WTC11 (cell line): ENCODE results near the gene CLEC17A. TPM values are rescaled to one million over a fixed set of nuclear protein-coding genes. Genes with fewer than 3 reads are reported as not detected.
A peak's percentile ranks its signal among the peaks of the same experiment; 100 is the strongest.

Experiments used
- ATAC-seq: fragments of 200-7000 bp; cut with Tn5 transposase; 2 replicates; pipeline ENCODE4 v1.10.0; 2021; ENCODE audit warnings: mild to moderate bottlenecking, moderate library complexity
- CTCF ChIA-PET: fragments of 300-600 bp; sonication (Branson Sonifier 250); formaldehyde crosslinking; loops from one replicate; lab custom pipeline; 2021; ENCODE audit warnings: antibody characterized with exemption; lab: Charles Lee
- POLR2A ChIA-PET: fragments of 350-600 bp; sonication (Branson Sonifier 250); formaldehyde crosslinking; loops from one replicate; lab custom pipeline; 2021; ENCODE audit warnings: antibody characterized with exemption; lab: Charles Lee
- DNase-seq: peaks from one replicate; pipeline ENCODE4 v3.0.0; 2021; ENCODE audit warnings: low spot score
- H3K27ac Mint-ChIP-seq: 2 replicates; pipeline ENCODE4 v1.8.0; 2021; ENCODE audit warnings: mixed read lengths
- H3K27me3 Mint-ChIP-seq: 2 replicates; pipeline ENCODE4 v1.8.0; 2021; ENCODE audit warnings: low read depth, mild to moderate bottlenecking, moderate library complexity, mixed read lengths
- H3K36me3 Mint-ChIP-seq: 2 replicates; pipeline ENCODE4 v1.8.0; 2021; ENCODE audit warnings: mixed read lengths
- H3K4me1 Mint-ChIP-seq: 2 replicates; pipeline ENCODE4 v1.8.0; 2022; ENCODE audit warnings: mixed read lengths
- H3K4me3 Mint-ChIP-seq: 2 replicates; pipeline ENCODE4 v1.8.0; 2021; ENCODE audit warnings: mild to moderate bottlenecking, moderate library complexity, mixed read lengths
- H3K9me3 Mint-ChIP-seq: 2 replicates; pipeline ENCODE4 v1.8.0; 2021; ENCODE audit warnings: mixed read lengths
- AFF4 ChIP-seq: sonication (generic); formaldehyde crosslinking; IDR thresholded peaks from 2 replicates; pipeline ENCODE4 v1.8.1; 2023; ENCODE audit warnings: mild to moderate bottlenecking, missing genetic modification reagents, borderline replicate concordance
- CBFB ChIP-seq: sonication (generic); formaldehyde crosslinking; IDR thresholded peaks from 2 replicates; pipeline ENCODE4 v1.8.1; 2022; ENCODE audit warnings: mild to moderate bottlenecking, low read depth, missing genetic modification reagents
- CREB1 ChIP-seq: sonication (generic); formaldehyde crosslinking; IDR thresholded peaks from 2 replicates; pipeline ENCODE4 v1.8.0; 2023; ENCODE audit warnings: mild to moderate bottlenecking, missing genetic modification reagents
- ELF4 ChIP-seq: sonication (generic); formaldehyde crosslinking; IDR thresholded peaks from 2 replicates; pipeline ENCODE4 v1.8.1; 2022; ENCODE audit warnings: low read depth, mild to moderate bottlenecking, moderate library complexity, missing genetic modification reagents
- ESRRA ChIP-seq: sonication (generic); formaldehyde crosslinking; IDR thresholded peaks from 2 replicates; pipeline ENCODE4 v1.8.1; 2022; ENCODE audit warnings: mild to moderate bottlenecking, missing genetic modification reagents, borderline replicate concordance
- GABPB1 ChIP-seq: sonication (generic); formaldehyde crosslinking; IDR thresholded peaks from 2 replicates; pipeline ENCODE4 v1.8.1; 2023; ENCODE audit warnings: mild to moderate bottlenecking, missing genetic modification reagents
- GRHL2 ChIP-seq: fragments of 250-450 bp; sonication (Bioruptor Pico); IDR thresholded peaks from 2 replicates; pipeline ENCODE4 v1.8.0; 2022; ENCODE audit warnings: mild to moderate bottlenecking, moderate library complexity; ENCODE audit not compliant: insufficient replicate concordance, severe bottlenecking
- HMGXB4 ChIP-seq: sonication (generic); formaldehyde crosslinking; IDR thresholded peaks from 2 replicates; pipeline ENCODE4 v1.8.1; 2023; ENCODE audit warnings: mild to moderate bottlenecking, moderate library complexity, missing genetic modification reagents
- IRF2 ChIP-seq: sonication (generic); formaldehyde crosslinking; IDR thresholded peaks from 2 replicates; pipeline ENCODE4 v1.8.0; 2022; ENCODE audit warnings: low read depth, missing genetic modification reagents, borderline replicate concordance
- JUN ChIP-seq: sonication (generic); formaldehyde crosslinking; IDR thresholded peaks from 2 replicates; pipeline ENCODE4 v1.8.0; 2023; ENCODE audit warnings: mild to moderate bottlenecking, missing genetic modification reagents
- MAX ChIP-seq: sonication (generic); formaldehyde crosslinking; IDR thresholded peaks from 2 replicates; pipeline ENCODE4 v1.8.0; 2022; ENCODE audit warnings: mild to moderate bottlenecking, missing genetic modification reagents
- OVOL2 ChIP-seq: fragments of 250-450 bp; sonication (Bioruptor Pico); IDR thresholded peaks from 2 replicates; pipeline ENCODE4 v1.9.0; 2021; ENCODE audit warnings: mild to moderate bottlenecking, borderline replicate concordance
- PRRX2 ChIP-seq: fragments of 250-450 bp; sonication (Bioruptor Pico); IDR thresholded peaks from 2 replicates; pipeline ENCODE4 v1.8.0; 2021; ENCODE audit warnings: mild to moderate bottlenecking
- ZNF138 ChIP-seq: sonication (generic); formaldehyde crosslinking; conservative IDR thresholded peaks from 2 replicates; pipeline ENCODE4 v1.8.1; 2022; ENCODE audit warnings: mild to moderate bottlenecking, moderate library complexity, missing genetic modification reagents
- ZSCAN18 ChIP-seq: fragments of 250-450 bp; sonication (Bioruptor Pico); IDR thresholded peaks from 2 replicates; pipeline ENCODE4 v2.1.2; 2022; ENCODE audit warnings: mild to moderate bottlenecking, moderate library complexity
- total RNA-seq: library from RNA; stranded (reverse); gene quantifications from 3 replicates; pipeline ENCODE4 v1.2.3, GENCODE V29; 2021

CLEC17A gene
- total RNA-seq, 1 experiment from 2014 or later, result not detected

- Mint-ChIP-seq H3K27ac (peak overlapping the region; percentile 91), H3K36me3 (peaks cover 7% of the 10 kb centered on the region), H3K4me3 (no peak overlapping the region), H3K4me1 (peaks cover 20% of the 10 kb centered on the region), H3K27me3 (no peaks in the 10 kb centered on the region), H3K9me3 (no peaks in the 10 kb centered on the region)
- ChIA-PET CTCF (interaction anchor here (0.8 to 4.4 kb wide), 9 partner anchors 9 to 147 kb away, joined by 3 to 39 read pairs (median 6); partner anchors contain the start of gene NDUFB7), POLR2A (no interaction called here)
- ATAC-seq (no peak), DNase-seq (no peak)
- no peak for TF ChIP-seq ZSCAN18 (CRISPR knock-in tag)
- TF ChIP-seq MAX, result no peak
- no peak for TF ChIP-seq CBFB (CRISPR knock-in tag)
- TF ChIP-seq ELF4 (CRISPR knock-in tag), result no peak
Measured at GRCh38 chr19:14553042-14553938, 29.6 kb upstream of the CLEC17A start.

GRCh38 chr19:14553939-14554243 lies 29.0 kb upstream of the CLEC17A start:
- Mint-ChIP-seq H3K36me3 (peaks cover 2% of the 10 kb centered on the region), H3K27me3 (no peaks in the 10 kb centered on the region), H3K4me1 (peaks cover 25% of the 10 kb centered on the region), H3K9me3 (no peaks in the 10 kb centered on the region), H3K4me3 (no peak overlapping the region), H3K27ac (peak overlapping the region; percentile 91)
- ChIA-PET POLR2A (no interaction called here), CTCF (interaction anchor here (0.8 to 4.4 kb wide), 13 partner anchors 9 to 133 kb away, joined by 3 to 39 read pairs (median 6); partner anchors contain the start of genes DNAJB1 and NDUFB7)
- DNase-seq, result no peak
- ATAC-seq, result no peak
- TF ChIP-seq JUN (CRISPR knock-in tag) (no peak), CREB1 (CRISPR knock-in tag) (no peak), PRRX2 (CRISPR knock-in tag) (no peak), IRF2 (CRISPR knock-in tag) (no peak), ESRRA (CRISPR knock-in tag) (no peak), GRHL2 (CRISPR knock-in tag) (no peak), OVOL2 (CRISPR knock-in tag) (no peak)

- CTCF ChIA-PET, result interaction anchor here (0.8 to 4.4 kb wide), 13 partner anchors 8 to 132 kb away, joined by 3 to 39 read pairs (median 6); partner anchors contain the start of genes DNAJB1 and NDUFB7
- no peaks in the 10 kb centered on the region for H3K9me3 Mint-ChIP-seq
Measured at GRCh38 chr19:14554382-14554812, 28.5 kb upstream of the CLEC17A start.

GRCh38 chr19:14555918-14556661 lies 26.8 kb upstream of the CLEC17A start:
- no peaks in the 10 kb centered on the region for H3K9me3 Mint-ChIP-seq
- no peaks in the 10 kb centered on the region for H3K27me3 Mint-ChIP-seq
- no peaks in the 10 kb centered on the region for H3K36me3 Mint-ChIP-seq
- H3K4me1 Mint-ChIP-seq, result peaks cover 33% of the 10 kb centered on the region
- DNase-seq (no peak), ATAC-seq (no peak)
- ChIA-PET POLR2A (interaction anchor here (0.6 to 0.8 kb wide), 2 partner anchors 38 to 133 kb away, joined by 3 to 5 read pairs; partner anchors contain the start of gene DNAJB1), CTCF (interaction anchor here (0.6 to 4.4 kb wide), 23 partner anchors 9 to 220 kb away, joined by 3 to 39 read pairs (median 9); partner anchors contain the start of genes DNAJB1, GIPC1, NDUFB7 and PTGER1)
- H3K4me3 Mint-ChIP-seq, result no peak overlapping the region
- H3K27ac Mint-ChIP-seq, result peak overlapping the region; percentile 77
- TF ChIP-seq AFF4 (CRISPR knock-in tag) (no peak), HMGXB4 (CRISPR knock-in tag) (no peak)

More at GRCh38 chr19:14554382-14554812, 28.5 kb upstream of the CLEC17A start:
- POLR2A ChIA-PET, result no interaction called here
- no peaks in the 10 kb centered on the region for H3K27me3 Mint-ChIP-seq
- H3K27ac Mint-ChIP-seq, result peak overlapping the region; percentile 91
- ATAC-seq (peak; percentile 62), DNase-seq (no peak)
- peaks cover 30% of the 10 kb centered on the region for H3K4me1 Mint-ChIP-seq
- peaks cover 2% of the 10 kb centered on the region for H3K36me3 Mint-ChIP-seq
- no peak for TF ChIP-seq ZNF138
- peak; percentile 35; the same call in 1 of the 2 replicates for TF ChIP-seq GABPB1 (CRISPR knock-in tag)
- no peak overlapping the region for H3K4me3 Mint-ChIP-seq
